ENCODE results near the gene SLC38A4.

DNA sequence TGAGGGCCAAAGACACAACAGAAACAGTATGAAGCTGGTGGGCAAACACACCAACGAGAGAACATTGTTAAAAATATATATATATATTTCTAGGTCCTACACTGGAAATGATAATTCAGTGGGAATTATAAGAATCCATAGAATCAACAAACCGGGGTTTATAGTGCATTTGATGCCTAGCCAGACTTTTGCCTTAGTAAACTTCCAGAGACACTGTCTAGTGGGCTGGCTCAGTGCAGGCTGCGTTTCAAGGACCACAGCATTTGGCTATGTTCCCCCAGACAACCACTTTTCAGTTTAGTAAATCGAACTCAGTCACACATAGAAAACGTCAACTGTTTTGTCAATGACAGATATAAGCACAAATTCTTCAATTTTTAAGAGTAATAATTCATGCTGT lies 41.9 kb downstream of the SLC38A4 start:
- TF ChIP-seq EZH2 (IDR thresholded peaks at IDR 0.05) (no peak), POLR2AphosphoS5 (IDR thresholded peaks at IDR 0.05; ENCODE audit: borderline replicate concordance, low read depth, low read length) (no peak), FOXP2 (optimal IDR thresholded peaks at IDR 0.05; ENCODE audit: control extremely low read depth, extremely low read length, insufficient read depth) (no peak)

Measured in SK-N-MC (cell line).